NCI-H345 treated with DMSO at 0.1 percent for 48 hours (cell line): ENCODE data around the gene ITGB6.

Experiments
- DNase-seq: peaks from one replicate; lab custom pipeline; 2025; ENCODE audit not compliant: unreplicated experiment; lab: John Stamatoyannopoulos, UW

The ITGB6 gene

GRCh38 chr2:160096409-160096808 lies 103.7 kb downstream of the ITGB6 start:
- DNase-seq: no peak

- no peak for DNase-seq
Measured at GRCh38 chr2:160092445-160092844, 107.6 kb downstream of the ITGB6 start.

- DNase-seq: no peak
Measured at GRCh38 chr2:160091381-160091780, 108.7 kb downstream of the ITGB6 start.

GRCh38 chr2:160087854-160088745 lies 112.0 kb downstream of the ITGB6 start:
- DNase-seq: no peak

GRCh38 chr2:160085662-160086061 lies 114.4 kb downstream of the ITGB6 start:
- DNase-seq: no peak

GRCh38 chr2:160077912-160078810 lies 121.9 kb downstream of the ITGB6 start:
- no peak for DNase-seq

- DNase-seq: no peak
Measured at GRCh38 chr2:160076914-160077313, 123.2 kb downstream of the ITGB6 start.

GRCh38 chr2:160076241-160076640 lies 123.8 kb downstream of the ITGB6 start:
- DNase-seq: no peak

GRCh38 chr2:160075171-160075570 lies 124.9 kb downstream of the ITGB6 start:
- no peak for DNase-seq

- no peak for DNase-seq
Measured at GRCh38 chr2:160073284-160073888, 126.7 kb downstream of the ITGB6 start.

- no peak for DNase-seq
Measured at GRCh38 chr2:160068906-160069305, 131.2 kb downstream of the ITGB6 start.

- no peak for DNase-seq
Measured at GRCh38 chr2:160064916-160065315, 135.2 kb downstream of the ITGB6 start.

GRCh38 chr2:160063879-160064612 lies 136.0 kb downstream of the ITGB6 start:
- no peak for DNase-seq

- no peak for DNase-seq
Measured at GRCh38 chr2:160063271-160063670, 136.8 kb downstream of the ITGB6 start.

- DNase-seq: no peak
Measured at GRCh38 chr2:160062292-160063005, 137.6 kb downstream of the ITGB6 start, which contains the start of gene PLA2R1. Gene PLA2R1, minus strand, starts transcription at chr2:160062615. Its CDS starts 212 bp downstream, at chr2:160062403.

GRCh38 chr2:160061944-160062291 lies 138.2 kb downstream of the ITGB6 start:
- no peak for DNase-seq

GRCh38 chr2:160061533-160061932 lies 138.5 kb downstream of the ITGB6 start:
- no peak for DNase-seq

- DNase-seq: no peak
Measured at GRCh38 chr2:160060297-160060696, 139.8 kb downstream of the ITGB6 start.

- DNase-seq: no peak
Measured at GRCh38 chr2:160057356-160057755, 142.7 kb downstream of the ITGB6 start.

GRCh38 chr2:160055726-160056108 lies 144.4 kb downstream of the ITGB6 start:
- no peak for DNase-seq
